Muscle layer of duodenum (tissue), 2 donors: ENCODE data around the gene PLCB4.
"Not testable (repeated sequence)": the region's sequence is repeated elsewhere in the genome, so short reads cannot be mapped to it uniquely, and the experiment has no call there.

Source experiments
- H3K27ac ChIP-seq: one replicate; pipeline ENCODE4 v1.7.0; 2013; ENCODE audit warnings: mild to moderate bottlenecking, low read length
- H3K27me3 ChIP-seq: one replicate; pipeline ENCODE4 v1.7.0; 2013; ENCODE audit warnings: low read depth, mild to moderate bottlenecking, control low read depth, low read length
- H3K36me3 ChIP-seq, 2 donors: one replicate each; pipeline ENCODE4 v1.7.0; 2013; ENCODE audit warnings: low read length in 2 of 2, control low read depth in 1 of 2, mild to moderate bottlenecking in 1 of 2; ENCODE audit not compliant: insufficient read depth in 2 of 2, control insufficient read depth in 1 of 2
- H3K4me1 ChIP-seq, 2 donors: one replicate each; pipeline ENCODE4 v1.7.0; 2013; ENCODE audit warnings: low read length in 2 of 2, mild to moderate bottlenecking in 2 of 2, control low read depth in 1 of 2, moderate library complexity in 1 of 2; ENCODE audit not compliant: insufficient read depth in 2 of 2, control insufficient read depth in 1 of 2
- H3K4me3 ChIP-seq, 2 donors: one replicate each; pipeline ENCODE4 v1.7.0; 2013; ENCODE audit warnings: low read length in 2 of 2, low read depth in 1 of 2, mild to moderate bottlenecking in 1 of 2
- H3K9me3 ChIP-seq, 2 donors: one replicate each; pipeline ENCODE4 v1.7.0; 2013; ENCODE audit warnings: low read length in 2 of 2, control low read depth in 1 of 2, mild to moderate bottlenecking in 1 of 2; ENCODE audit not compliant: control insufficient read depth in 1 of 2
- donor health status: healthy.

Gene PLCB4

DNA sequence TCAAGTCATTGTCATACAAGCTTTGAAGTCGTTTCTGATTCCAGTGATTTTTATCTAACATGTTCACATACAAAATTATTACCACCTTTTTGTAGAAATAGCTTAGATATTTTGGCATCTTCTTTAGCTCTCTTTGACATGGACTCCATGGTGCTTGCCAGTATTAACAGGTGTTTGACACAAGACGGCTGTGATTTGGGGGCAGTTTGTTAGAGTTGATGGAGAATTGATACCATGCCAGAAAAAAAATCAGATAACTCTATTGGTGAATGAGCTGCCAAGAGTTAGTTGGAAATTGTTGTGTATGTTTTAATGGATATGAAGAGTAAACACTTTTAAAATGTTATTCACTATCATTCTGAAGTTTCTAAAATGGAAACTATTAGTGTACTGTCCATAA, 298.9 kb downstream of the PLCB4 start:
- Histone ChIP-seq H3K4me1 (no peaks in the 10 kb centered on the region), H3K4me3 (no peak overlapping the region), H3K36me3 (peaks cover 0 to 5% of the 10 kb centered on the region in 2 donors), H3K9me3 (no peaks in the 10 kb centered on the region), H3K27me3 (no peaks in the 10 kb centered on the region), H3K27ac (no peak overlapping the region)

DNA sequence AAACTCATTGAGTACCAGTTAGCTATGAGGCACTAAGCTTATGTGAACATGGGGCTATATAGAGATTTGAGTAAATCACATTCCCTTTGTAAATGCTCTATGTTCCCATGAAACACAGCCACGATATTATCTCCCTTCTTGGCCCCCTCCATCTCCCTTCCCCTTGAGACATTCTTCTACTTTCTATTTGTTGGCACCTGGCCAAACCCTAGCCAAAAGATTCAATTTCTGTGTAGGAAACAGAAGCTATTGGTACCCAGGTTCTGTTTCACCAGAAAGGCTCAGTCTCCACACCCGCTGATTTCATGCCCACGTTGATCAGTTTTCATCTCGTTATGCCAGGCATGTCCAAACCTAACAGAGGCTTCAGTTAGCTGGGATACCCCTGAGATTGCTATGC, 300.0 kb downstream of the PLCB4 start:
- peaks cover 0 to 8% of the 10 kb centered on the region in 2 donors for H3K4me1 ChIP-seq
- H3K9me3 ChIP-seq: no peaks in the 10 kb centered on the region
- H3K4me3 ChIP-seq: no peak overlapping the region
- peaks cover 0 to 5% of the 10 kb centered on the region in 2 donors for H3K36me3 ChIP-seq
- H3K27ac ChIP-seq: no peak overlapping the region
- no peaks in the 10 kb centered on the region for H3K27me3 ChIP-seq

DNA sequence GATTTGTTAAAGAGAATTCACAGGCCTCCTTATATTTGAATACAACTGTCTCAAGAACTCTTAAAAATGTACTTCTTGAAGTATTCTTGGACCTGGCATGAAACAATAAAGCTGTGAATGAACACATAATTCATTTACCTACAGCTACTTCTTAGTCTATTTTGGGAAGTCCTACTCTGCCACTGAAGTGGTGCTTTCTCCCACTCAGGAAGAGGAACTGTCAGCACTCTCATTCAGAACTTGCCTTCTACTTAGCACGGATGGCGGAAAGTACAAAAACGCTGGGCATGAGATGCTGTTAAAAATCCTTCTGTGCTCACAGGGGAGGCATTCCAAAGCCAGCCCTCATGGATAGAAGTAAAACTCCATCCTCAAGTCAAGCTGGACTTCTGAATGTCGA, 300.7 kb downstream of the PLCB4 start:
- Histone ChIP-seq H3K27me3 (no peaks in the 10 kb centered on the region), H3K4me1 (peaks cover 0 to 14% of the 10 kb centered on the region in 2 donors), H3K27ac (no peak overlapping the region), H3K9me3 (no peaks in the 10 kb centered on the region), H3K36me3 (peaks cover 0 to 1% of the 10 kb centered on the region in 2 donors), H3K4me3 (no peak overlapping the region)

DNA sequence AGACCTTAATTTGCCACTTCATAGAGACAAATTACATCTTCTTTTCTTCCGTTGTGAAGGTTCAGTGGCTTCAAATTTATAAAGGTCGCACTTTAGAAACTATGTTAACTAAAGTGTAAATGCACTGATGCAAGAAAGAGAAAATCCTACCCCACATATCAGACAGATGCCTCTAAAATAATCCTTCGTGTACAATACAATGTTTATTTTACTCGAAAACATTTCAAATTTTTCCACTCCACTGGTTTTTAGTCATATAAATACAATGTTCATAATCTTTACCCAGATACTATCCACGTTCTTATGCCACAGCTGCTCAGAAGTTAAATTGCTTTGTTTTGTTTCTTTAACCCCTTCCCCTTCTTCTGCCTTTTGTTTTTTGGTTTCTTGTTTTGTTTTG, 305.2 kb downstream of the PLCB4 start:
- Histone ChIP-seq H3K27me3 (no peaks in the 10 kb centered on the region), H3K36me3 (no peaks in the 10 kb centered on the region), H3K9me3 (no peaks in the 10 kb centered on the region), H3K4me1 (peaks cover 0 to 17% of the 10 kb centered on the region in 2 donors), H3K27ac (no peak overlapping the region), H3K4me3 (no peak overlapping the region)

DNA sequence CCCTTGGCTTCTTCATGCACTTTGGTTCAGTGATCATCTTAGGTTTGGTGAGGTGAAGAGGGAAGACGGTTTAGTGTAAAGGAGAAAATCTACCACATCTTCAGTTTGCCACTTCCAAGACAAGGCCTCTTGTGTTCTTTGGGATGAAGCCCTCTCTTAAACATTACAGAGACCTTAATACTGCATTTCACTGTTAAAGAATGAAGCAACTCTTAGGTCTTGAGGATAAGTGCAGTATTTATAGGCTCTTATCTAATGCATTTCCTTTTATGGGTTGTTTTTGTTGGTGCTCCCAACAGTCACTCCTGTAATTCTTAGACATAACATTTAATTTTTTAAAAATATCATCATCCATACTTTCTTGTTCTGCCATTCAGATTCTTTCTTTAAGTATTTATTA, 305.6 kb downstream of the PLCB4 start:
- no peak overlapping the region for H3K27ac ChIP-seq

DNA sequence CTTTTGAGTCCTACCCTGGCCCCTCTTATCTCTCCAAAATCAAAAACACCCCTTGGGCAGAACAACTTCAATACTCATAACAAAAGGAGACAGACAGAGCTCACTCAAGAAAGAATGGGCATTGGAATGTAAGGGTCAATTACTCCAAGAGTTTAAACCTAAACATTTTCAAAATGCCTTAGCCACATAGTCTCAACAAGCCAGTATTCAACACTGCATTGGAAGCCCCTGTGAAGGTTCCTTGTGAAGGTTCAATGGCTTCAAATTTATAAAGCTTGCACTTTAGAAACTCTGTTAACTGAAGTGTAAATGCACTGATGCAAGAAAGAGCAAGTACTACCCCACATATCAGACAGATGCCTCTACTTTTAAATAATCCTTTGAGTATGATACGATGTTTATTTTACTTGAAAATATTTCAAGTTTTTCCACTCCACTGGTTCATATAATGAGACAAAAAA, 306.4 kb downstream of the PLCB4 start:
- Histone ChIP-seq H3K4me3 (no peak overlapping the region), H3K36me3 (no peaks in the 10 kb centered on the region), H3K27ac (no peak overlapping the region), H3K9me3 (no peaks in the 10 kb centered on the region), H3K4me1 (peaks cover 0 to 17% of the 10 kb centered on the region in 2 donors), H3K27me3 (no peaks in the 10 kb centered on the region)

More for the DNA sequence above, 305.6 kb downstream of the PLCB4 start:
- Histone ChIP-seq H3K36me3 (no peaks in the 10 kb centered on the region), H3K9me3 (no peaks in the 10 kb centered on the region), H3K4me3 (no peak overlapping the region), H3K27me3 (no peaks in the 10 kb centered on the region), H3K4me1 (peaks cover 0 to 17% of the 10 kb centered on the region in 2 donors)

DNA sequence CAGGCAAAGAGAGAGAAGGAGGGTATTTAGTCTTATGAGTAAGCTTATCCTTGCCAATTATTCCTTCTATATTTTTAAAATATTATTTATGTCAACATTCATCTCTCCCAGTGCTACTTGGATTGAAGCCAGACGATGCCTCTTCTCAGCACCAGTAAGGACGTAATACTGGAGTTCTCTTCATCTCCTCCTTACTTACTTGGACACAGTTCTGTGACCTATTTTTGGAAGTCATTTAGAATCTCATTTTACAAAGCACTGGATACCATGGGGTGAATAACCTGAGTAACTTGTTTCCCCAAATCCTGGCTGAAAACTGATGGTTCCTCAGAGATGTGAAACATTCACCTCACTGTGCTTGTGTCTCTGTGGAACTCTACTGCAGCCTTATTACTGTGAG, 308.1 kb downstream of the PLCB4 start:
- H3K27me3 ChIP-seq: no peaks in the 10 kb centered on the region
- H3K4me3 ChIP-seq: no peak overlapping the region
- no peak overlapping the region for H3K27ac ChIP-seq
- H3K9me3 ChIP-seq: no peaks in the 10 kb centered on the region
- peaks cover 0 to 17% of the 10 kb centered on the region in 2 donors for H3K4me1 ChIP-seq
- no peaks in the 10 kb centered on the region for H3K36me3 ChIP-seq

DNA sequence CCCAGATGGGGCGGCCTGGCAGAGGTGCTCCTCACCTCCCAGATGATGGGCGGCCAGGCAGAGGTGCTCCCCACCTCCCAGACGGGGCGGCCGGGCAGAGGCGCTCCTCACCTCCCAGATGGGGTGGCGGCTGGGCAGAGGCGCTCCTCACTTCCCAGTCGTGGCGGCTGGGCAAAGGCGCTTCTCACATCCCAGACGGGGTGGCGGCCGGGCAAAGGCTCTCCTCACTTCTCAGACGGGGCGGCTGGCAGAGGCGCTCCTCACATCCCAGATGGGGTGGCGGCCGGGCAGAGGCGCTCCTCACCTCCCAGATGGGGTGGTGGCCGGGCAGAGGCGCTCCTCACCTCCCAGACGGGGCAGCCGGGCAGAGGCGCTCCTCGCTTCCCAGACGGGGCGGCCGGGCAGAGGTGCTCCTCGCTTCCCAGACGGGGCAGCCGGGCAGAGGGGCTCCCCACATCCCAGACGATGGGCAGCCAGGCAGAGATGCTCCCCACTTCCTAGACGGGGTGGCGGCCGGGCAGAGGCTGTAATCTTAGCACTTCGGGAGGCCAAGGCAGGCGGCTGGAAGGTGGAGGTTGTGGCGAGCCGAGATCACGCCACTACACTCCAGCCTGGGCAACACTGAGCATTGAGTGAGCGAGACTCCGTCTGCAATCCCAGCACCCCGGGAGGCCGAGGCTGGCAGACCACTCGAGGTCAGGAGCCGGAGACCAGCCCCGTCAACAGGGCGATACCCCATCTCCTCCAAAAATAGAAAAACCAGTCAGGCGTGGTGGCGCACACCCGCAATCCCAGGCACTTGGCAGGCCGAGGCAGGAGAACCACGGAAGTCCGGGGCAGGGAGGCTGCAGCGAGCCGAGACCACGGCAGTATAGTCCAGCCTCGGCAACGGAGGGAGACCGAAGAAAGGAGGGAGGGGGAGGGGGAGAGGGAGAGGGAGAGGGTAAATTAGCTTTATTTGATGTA, 316.7 kb downstream of the PLCB4 start:
- H3K4me1 ChIP-seq, H3K9me3 ChIP-seq, H3K27ac ChIP-seq, H3K27me3 ChIP-seq, H3K4me3 ChIP-seq: not testable (repeated sequence)
- peaks cover 0 to 11% of the 10 kb centered on the region in 2 donors for H3K36me3 ChIP-seq

DNA sequence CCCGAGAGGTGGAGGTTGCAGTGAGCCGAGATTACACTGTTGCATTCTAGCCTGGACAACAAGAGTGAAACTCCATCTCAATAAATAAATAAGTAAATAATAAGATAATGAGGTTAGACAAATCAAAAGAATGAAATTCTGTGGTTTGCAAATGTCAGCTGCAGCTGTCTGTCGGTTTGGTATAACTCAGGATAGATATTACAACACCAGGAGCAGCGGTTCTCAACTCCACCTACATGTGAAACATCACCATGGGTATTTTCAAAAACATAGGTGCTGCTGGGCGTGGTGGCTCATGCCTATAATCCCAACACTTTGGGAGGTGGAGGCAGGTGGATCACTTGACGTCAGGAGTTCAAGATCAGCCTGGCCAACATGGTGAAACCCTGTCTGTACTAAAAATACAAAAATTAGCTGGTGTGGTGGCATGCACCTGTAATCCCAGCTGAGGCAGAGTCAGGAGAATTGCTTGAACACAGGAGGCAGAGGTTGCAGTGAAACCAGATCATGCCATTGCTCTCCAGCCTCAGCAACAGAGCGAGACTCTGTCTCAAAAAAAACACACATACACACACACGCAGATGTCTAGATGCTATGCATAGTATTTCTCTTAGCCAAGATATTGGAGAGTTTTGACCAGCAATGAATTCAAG, 319.4 kb downstream of the PLCB4 start:
- no peak overlapping the region for H3K4me3 ChIP-seq
- H3K36me3 ChIP-seq: peaks cover 2 to 6% of the 10 kb centered on the region in 2 donors
- H3K4me1 ChIP-seq: peaks cover 5 to 10% of the 10 kb centered on the region in 2 donors
- no peak overlapping the region for H3K27ac ChIP-seq
- H3K27me3 ChIP-seq: no peaks in the 10 kb centered on the region
- H3K9me3 ChIP-seq: no peaks in the 10 kb centered on the region

DNA sequence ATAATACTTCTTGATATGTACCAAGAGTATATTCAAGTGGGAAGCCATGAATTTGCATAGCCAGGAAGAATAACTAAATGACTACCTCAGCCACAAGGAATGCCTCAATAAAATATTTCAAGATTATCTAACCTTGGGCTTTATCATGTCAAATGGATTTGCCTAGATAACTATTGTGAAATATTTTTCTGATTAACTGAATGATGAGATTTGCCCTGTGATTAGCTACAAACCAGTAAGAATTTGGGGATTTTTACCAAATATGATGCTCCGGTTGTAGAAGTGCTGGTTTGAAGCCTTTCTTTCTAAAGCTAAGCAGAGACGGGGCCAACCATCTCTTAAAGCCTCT, 319.9 kb downstream of the PLCB4 start:
- H3K4me3 ChIP-seq: no peak overlapping the region
- H3K9me3 ChIP-seq: no peaks in the 10 kb centered on the region
- peaks cover 2 to 6% of the 10 kb centered on the region in 2 donors for H3K36me3 ChIP-seq
- H3K4me1 ChIP-seq: peaks cover 5 to 10% of the 10 kb centered on the region in 2 donors
- H3K27ac ChIP-seq: no peak overlapping the region
- H3K27me3 ChIP-seq: no peaks in the 10 kb centered on the region

DNA sequence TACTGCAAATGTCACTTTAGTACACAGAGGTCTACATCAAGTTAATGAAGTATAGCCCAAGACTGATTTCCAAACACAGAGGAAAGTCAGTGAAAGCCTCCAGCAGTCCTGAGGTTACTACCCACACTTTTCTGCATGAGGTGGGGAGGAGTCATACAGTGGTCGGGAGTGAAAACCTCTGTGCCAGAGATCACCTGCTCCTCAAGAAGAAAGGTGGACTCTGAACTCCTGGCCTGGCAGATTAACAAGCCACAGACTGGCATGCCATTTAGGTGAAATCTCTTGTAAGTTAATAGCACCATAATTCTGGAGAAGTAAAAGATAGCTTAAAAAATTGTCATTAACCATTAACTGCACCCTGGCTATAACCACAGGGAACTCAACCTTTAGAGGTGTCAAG, 320.5 kb downstream of the PLCB4 start:
- Histone ChIP-seq H3K9me3 (no peaks in the 10 kb centered on the region), H3K36me3 (peaks cover 2% of the 10 kb centered on the region in 2 donors), H3K4me1 (peaks cover 5 to 10% of the 10 kb centered on the region in 2 donors), H3K27ac (no peak overlapping the region), H3K4me3 (no peak overlapping the region), H3K27me3 (no peaks in the 10 kb centered on the region)
